Left lung (tissue), 10 donors: Measurements from ENCODE around the gene TMEM255B. TPM values are rescaled to one million over a fixed set of nuclear protein-coding genes. Genes with fewer than 3 reads are reported as not detected.
A peak's percentile ranks its signal among the peaks of the same experiment; 100 is the strongest.

Experiments used
- ATAC-seq: fragments of 200-7000 bp; cut with Tn5 transposase; one replicate; pipeline ENCODE4 v1.9.1; 2020; ENCODE audit warnings: moderate library complexity
- DNase-seq, 4 donors: peaks; one replicate each; pipeline ENCODE4 v3.0.0-alpha.2; 2013 to 2020
- H3K27ac ChIP-seq, 2 donors: fragments of 200-600 bp; sonication (generic) in 1 of 2; one replicate each; pipeline versions ENCODE4 v1.5.0 to v1.8.0; 2020 to 2021
- H3K27me3 ChIP-seq, 2 donors: fragments of 200-600 bp; sonication (generic) in 1 of 2; one replicate each; pipeline versions ENCODE4 v1.5.0 to v1.8.0; 2020 to 2021
- H3K36me3 ChIP-seq, 2 donors: fragments of 200-600 bp; sonication (generic) in 1 of 2; one replicate each; pipeline versions ENCODE4 v1.5.0 to v1.8.0; 2020 to 2021
- H3K4me1 ChIP-seq, 2 donors: fragments of 200-600 bp; one replicate each; pipeline ENCODE4 v1.8.0; 2021
- H3K4me3 ChIP-seq, 2 donors: fragments of 200-600 bp; sonication (generic) in 1 of 2; one replicate each; pipeline versions ENCODE4 v1.5.0 to v1.8.0; 2020 to 2021; ENCODE audit warnings: mild to moderate bottlenecking in 1 of 2
- H3K9me3 ChIP-seq, 2 donors: fragments of 200-600 bp; sonication (generic) in 1 of 2; one replicate each; pipeline versions ENCODE4 v1.5.0 to v1.8.0; 2020 to 2021
- CTCF ChIP-seq, 2 donors: fragments of 200-600 bp; sonication (generic) in 1 of 2; IDR thresholded peaks; one replicate each; pipeline versions ENCODE4 v1.5.0 to v1.8.0; 2021; ENCODE audit warnings: antibody characterized with exemption in 2 of 2
- intact Hi-C, 2 donors: fragments of 100-400 bp; cut with DNase I; formaldehyde crosslinking; loops; one replicate each; pipeline versions ENCODE4 v1.11.2 to v1.14.2; 2022
- polyA plus RNA-seq, 6 donors: library from polyadenylated mRNA; unstranded; fragments of 120-200 nt; gene quantifications; one replicate each; pipeline ENCODE4 v1.2.1, GENCODE V29; 2013; ENCODE audit not compliant: insufficient read length in 6 of 6
- total RNA-seq, 2 donors: library from RNA; stranded (reverse); fragmentation: NEBNext Ultra II Directional; extraction: Animal tissue kit (Norgen Biotek cat#: 25700); gene quantifications; one replicate each; pipeline ENCODE4 v1.2.1, GENCODE V29; 2021
- donor health status: DM: no; HTN: yes; CAD: no.
- donor health status: DM: no; HTN: no; CAD: no.

Gene TMEM255B
- total and polyA plus RNA-seq, 8 donors: 10.4 to 30.7 (median 15.7) TPM

- intact Hi-C loops: no loop called here
- DNase-seq (no peak), ATAC-seq (no peak)
- Histone ChIP-seq H3K36me3 (no peaks in the 10 kb centered on the region), H3K4me3 (no peak overlapping the region), H3K27ac (peak overlapping the region in 1 of 2 donors; percentile 42), H3K27me3 (peaks cover 0 to 15% of the 10 kb centered on the region in 2 donors), H3K4me1 (peaks cover 0 to 3% of the 10 kb centered on the region in 2 donors), H3K9me3 (no peaks in the 10 kb centered on the region)
- no peak for TF ChIP-seq CTCF (IDR thresholded peaks at IDR 0.05)
These were observed 12.8 kb downstream of the TMEM255B start for GRCh38 chr13:113771709-113772331.

GRCh38 chr13:113774177-113775107 is 15.4 kb downstream of the TMEM255B start:
- ATAC-seq (peak; percentile 16), DNase-seq (no peak)
- Histone ChIP-seq H3K36me3 (no peaks in the 10 kb centered on the region), H3K4me3 (no peak overlapping the region), H3K4me1 (peaks cover 0 to 3% of the 10 kb centered on the region in 2 donors), H3K9me3 (no peaks in the 10 kb centered on the region), H3K27me3 (peaks cover 0 to 29% of the 10 kb centered on the region in 2 donors), H3K27ac (no peak overlapping the region)
- no peak for TF ChIP-seq CTCF (IDR thresholded peaks at IDR 0.05)
- intact Hi-C loops: no loop called here

- no peaks in the 10 kb centered on the region for H3K9me3 ChIP-seq
- no peak overlapping the region for H3K4me3 ChIP-seq
- peaks cover 0 to 3% of the 10 kb centered on the region in 2 donors for H3K4me1 ChIP-seq
- DNase-seq (no peak), ATAC-seq (no peak)
- intact Hi-C loops: no loop called here
- TF ChIP-seq CTCF (IDR thresholded peaks at IDR 0.05): no peak
- no peak overlapping the region for H3K27ac ChIP-seq
- H3K36me3 ChIP-seq: no peaks in the 10 kb centered on the region
- H3K27me3 ChIP-seq: peaks cover 0 to 29% of the 10 kb centered on the region in 2 donors
These were observed 16.6 kb downstream of the TMEM255B start for GRCh38 chr13:113775451-113776145.

GRCh38 chr13:113776231-113777125 is 17.5 kb downstream of the TMEM255B start:
- Histone ChIP-seq H3K36me3 (no peaks in the 10 kb centered on the region), H3K27me3 (peaks cover 0 to 29% of the 10 kb centered on the region in 2 donors), H3K4me3 (no peak overlapping the region), H3K9me3 (no peaks in the 10 kb centered on the region), H3K27ac (no peak overlapping the region), H3K4me1 (peaks cover 0 to 3% of the 10 kb centered on the region in 2 donors)
- ATAC-seq (no peak), DNase-seq (no peak)
- no peak for TF ChIP-seq CTCF (IDR thresholded peaks at IDR 0.05)
- intact Hi-C loops: no loop called here
